ENCODE results near the gene ANO4. TPM values are rescaled to one million over a fixed set of nuclear protein-coding genes. Genes with fewer than 3 reads are reported as not detected.

ANO4 gene
- total and polyA plus RNA-seq, 2 of the 8 experiments (the other 6 are each of a cell fraction or from before 2014, with no cell fraction given): 1.1 to 3.4 TPM

DNA sequence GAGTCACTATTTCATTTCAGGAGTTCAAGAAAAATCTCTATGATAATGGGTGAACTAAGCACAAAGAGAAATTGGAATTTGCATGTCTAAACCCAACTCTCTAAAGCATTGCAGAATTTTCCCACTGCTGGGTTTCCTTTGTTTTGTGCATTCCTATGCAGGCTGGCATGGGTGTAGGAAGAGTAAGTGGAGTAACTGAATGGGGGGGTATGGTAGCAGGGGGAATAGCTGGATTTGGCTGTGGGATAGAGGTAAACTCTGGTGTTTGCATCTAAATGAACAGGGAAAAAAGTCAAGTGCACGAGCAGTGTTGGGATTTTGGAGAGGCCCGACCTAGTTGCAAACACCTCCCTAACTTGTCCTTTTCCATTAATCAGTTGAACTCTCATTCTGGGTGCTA is 159.1 kb downstream of the ANO4 start (continued):
- TF ChIP-seq RFX5 (IDR thresholded peaks at IDR 0.05; ENCODE audit: borderline replicate concordance, low read depth, low read length): no peak
- TF ChIP-seq, protein P1, sequence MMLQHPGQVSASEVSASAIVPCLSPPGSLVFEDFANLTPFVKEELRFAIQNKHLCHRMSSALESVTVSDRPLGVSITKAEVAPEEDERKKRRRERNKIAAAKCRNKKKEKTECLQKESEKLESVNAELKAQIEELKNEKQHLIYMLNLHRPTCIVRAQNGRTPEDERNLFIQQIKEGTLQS (IDR thresholded peaks at IDR 0.05; ENCODE audit: insufficient read depth, low read depth, low read length): no peak
- peak; percentile 83 for TF ChIP-seq YY1 (IDR thresholded peaks at IDR 0.05; ENCODE audit: low read depth, low read length)
- peak in 1 of 2 experiments; percentile 56; a peak in 1 of 3 replicates for TF ChIP-seq EP300 (IDR thresholded peaks at IDR 0.05; ENCODE audit: borderline replicate concordance in 1 of 2, low read depth in 2 of 2, low read length in 2 of 2)
- peak; percentile 80 for TF ChIP-seq SP1 (IDR thresholded peaks at IDR 0.05; ENCODE audit: low read depth, low read length)
- TF ChIP-seq SIRT6 (IDR thresholded peaks at IDR 0.05; ENCODE audit: low read length): no peak
- TF ChIP-seq POU5F1 (IDR thresholded peaks at IDR 0.05; ENCODE audit: low read depth, low read length): peak; percentile 62; the same call in 1 of the 2 replicates
- TF ChIP-seq CREB1 (IDR thresholded peaks at IDR 0.05): no peak
- TF ChIP-seq, protein P2, sequence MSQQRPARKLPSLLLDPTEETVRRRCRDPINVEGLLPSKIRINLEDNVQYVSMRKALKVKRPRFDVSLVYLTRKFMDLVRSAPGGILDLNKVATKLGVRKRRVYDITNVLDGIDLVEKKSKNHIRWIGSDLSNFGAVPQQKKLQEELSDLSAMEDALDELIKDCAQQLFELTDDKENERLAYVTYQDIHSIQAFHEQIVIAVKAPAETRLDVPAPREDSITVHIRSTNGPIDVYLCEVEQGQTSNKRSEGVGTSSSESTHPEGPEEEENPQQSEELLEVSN (IDR thresholded peaks at IDR 0.05): no peak
- peak; percentile 50 for TF ChIP-seq CTBP2 (IDR thresholded peaks at IDR 0.05; ENCODE audit: borderline replicate concordance, insufficient read depth, insufficient read length, low read length)
- TF ChIP-seq, protein P3, sequence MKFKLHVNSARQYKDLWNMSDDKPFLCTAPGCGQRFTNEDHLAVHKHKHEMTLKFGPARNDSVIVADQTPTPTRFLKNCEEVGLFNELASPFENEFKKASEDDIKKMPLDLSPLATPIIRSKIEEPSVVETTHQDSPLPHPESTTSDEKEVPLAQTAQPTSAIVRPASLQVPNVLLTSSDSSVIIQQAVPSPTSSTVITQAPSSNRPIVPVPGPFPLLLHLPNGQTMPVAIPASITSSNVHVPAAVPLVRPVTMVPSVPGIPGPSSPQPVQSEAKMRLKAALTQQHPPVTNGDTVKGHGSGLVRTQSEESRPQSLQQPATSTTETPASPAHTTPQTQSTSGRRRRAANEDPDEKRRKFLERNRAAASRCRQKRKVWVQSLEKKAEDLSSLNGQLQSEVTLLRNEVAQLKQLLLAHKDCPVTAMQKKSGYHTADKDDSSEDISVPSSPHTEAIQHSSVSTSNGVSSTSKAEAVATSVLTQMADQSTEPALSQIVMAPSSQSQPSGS (IDR thresholded peaks at IDR 0.05; ENCODE audit: low read length): 0 out of 2 replicates have a peak, but pooled peaks have one; percentile 28
- TF ChIP-seq TCF12 (IDR thresholded peaks at IDR 0.05; ENCODE audit: low read depth, low read length): 0 out of 2 replicates have a peak, but pooled peaks have one; percentile 7
- TF ChIP-seq BCL11A (IDR thresholded peaks at IDR 0.05; ENCODE audit: low read depth in 2 of 2, low read length in 2 of 2): no peak
- no peak for TF ChIP-seq RXRA (IDR thresholded peaks at IDR 0.05; ENCODE audit: insufficient read depth, low read depth, low read length)
- TF ChIP-seq CBX5 (IDR thresholded peaks at IDR 0.05; ENCODE audit: low read depth, low read length): no peak
- TF ChIP-seq SRF (IDR thresholded peaks at IDR 0.05; ENCODE audit: low read depth, low read length): no peak
- TF ChIP-seq KDM4A (IDR thresholded peaks at IDR 0.05; ENCODE audit: low read depth, low read length, severe bottlenecking): no peak
- peak in 1 of 2 experiments; percentile 92; a peak in 1 of 4 replicates for TF ChIP-seq HDAC2 (IDR thresholded peaks at IDR 0.05; ENCODE audit: borderline replicate concordance in 1 of 2, low read depth in 2 of 2, low read length in 2 of 2)
- no peak for TF ChIP-seq SIN3A (conservative IDR thresholded peaks at IDR 0.05 in 1 of 2, IDR thresholded peaks at IDR 0.05 in 1 of 2; ENCODE audit: low read depth in 1 of 2, low read length in 2 of 2)
